GM18526 (cell line): ENCODE results near the gene CLIC1.

Source experiments
- POLR2A ChIP-seq: IDR thresholded peaks from 3 replicates; pipeline ENCODE4 v1.6.1; 2011; ENCODE audit not compliant: insufficient read length; ENCODE audit errors: extremely low read depth

CLIC1 gene

DNA sequence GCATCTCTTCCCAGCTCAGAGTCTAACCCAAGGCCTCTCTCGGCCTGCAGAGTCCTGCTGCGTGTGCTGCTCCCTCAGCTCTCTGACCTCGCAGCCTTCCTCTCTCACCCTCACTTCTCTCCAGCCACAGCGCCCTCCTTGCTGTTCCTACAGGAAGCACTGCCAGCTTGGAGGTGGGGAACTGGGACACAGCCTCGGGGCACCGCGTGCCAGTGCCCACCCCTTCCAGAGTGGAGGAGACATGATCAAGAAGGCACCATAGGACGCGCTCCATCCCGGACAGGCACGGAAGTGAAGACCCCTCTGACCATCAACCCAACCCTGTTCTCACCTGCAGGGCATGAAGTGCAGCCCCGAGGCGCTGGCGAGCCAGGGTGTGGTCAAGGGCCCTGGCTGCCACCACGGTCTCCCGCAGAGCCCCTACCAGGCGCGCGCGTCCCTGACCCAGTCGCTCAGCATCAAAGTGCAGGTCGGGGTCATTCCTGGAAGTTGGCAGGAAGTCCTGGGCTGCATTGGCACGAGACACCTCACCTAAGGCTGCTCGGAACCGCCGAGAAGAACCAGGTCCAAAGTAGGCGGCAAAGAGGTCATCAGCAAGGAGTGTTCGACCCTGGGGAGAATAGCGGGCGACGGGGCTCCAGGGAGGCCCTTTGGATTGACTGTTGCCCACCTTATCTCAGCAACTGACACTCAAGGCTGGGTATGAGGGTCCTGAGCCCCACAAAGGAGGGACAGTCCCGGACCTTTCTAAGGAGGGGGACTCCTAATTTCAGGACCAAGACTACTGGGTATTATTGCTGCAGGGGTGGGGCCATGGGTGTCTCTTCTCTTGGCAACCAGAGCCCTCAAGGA is 39.5 kb upstream of the CLIC1 start:
- no peak for TF ChIP-seq POLR2A

DNA sequence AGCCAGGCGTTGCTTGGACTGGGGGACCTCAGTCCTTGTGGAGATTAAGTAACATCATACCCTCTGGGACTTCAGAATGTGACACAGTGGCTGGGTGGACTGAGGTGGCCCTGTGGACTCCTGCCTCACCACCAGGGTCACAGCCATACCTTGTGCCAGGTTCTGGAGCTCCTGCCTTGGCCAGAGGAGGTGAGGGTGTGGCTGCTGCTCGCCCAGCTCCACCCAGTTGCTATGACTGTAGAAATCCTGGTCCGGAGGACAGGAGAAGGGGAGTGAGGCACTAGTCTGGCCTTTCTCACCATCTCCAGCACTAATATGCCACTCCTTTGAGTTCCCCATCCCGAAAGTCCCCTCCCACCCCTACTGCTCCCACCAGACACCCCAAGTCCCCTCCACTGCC is 38.9 kb upstream of the CLIC1 start:
- TF ChIP-seq POLR2A: no peak

DNA sequence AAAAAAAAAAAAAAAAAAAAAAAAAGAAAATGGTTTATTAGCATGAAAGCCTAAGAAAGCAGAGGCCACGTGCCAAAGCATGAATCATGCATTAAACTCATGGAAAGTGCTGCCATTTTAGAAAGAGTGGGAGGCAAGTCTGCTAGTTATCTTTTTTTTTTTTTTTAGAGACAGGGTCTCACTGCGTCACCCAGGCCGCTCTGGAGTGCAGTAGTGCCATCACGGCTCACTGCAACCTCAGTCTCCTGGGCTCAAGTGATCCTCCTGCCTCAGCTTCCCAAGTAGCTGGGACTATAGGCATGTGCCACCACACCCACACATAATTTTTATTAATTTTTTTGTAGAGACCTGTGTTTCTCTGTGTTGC is 35.6 kb upstream of the CLIC1 start:
- no peak for TF ChIP-seq POLR2A

DNA sequence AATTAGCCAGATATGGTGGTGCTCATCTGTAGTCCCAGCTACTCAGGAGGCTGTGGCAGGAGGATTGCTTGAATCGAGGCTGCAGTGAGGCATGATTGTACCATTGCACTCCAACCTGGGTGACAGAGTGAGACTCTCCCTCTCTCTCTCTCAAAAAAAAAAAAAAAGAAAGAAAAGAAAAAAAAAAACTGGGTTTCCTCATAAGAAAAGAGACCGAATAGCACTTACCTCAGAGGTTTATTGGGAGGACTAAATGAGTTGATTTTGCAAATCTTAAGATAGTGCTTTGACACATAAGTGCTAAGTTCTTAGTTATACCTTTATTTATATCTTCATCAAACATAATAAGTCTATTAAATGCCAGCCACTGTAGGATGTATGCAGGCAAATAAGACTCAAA is 34.5 kb upstream of the CLIC1 start:
- no peak for TF ChIP-seq POLR2A

DNA sequence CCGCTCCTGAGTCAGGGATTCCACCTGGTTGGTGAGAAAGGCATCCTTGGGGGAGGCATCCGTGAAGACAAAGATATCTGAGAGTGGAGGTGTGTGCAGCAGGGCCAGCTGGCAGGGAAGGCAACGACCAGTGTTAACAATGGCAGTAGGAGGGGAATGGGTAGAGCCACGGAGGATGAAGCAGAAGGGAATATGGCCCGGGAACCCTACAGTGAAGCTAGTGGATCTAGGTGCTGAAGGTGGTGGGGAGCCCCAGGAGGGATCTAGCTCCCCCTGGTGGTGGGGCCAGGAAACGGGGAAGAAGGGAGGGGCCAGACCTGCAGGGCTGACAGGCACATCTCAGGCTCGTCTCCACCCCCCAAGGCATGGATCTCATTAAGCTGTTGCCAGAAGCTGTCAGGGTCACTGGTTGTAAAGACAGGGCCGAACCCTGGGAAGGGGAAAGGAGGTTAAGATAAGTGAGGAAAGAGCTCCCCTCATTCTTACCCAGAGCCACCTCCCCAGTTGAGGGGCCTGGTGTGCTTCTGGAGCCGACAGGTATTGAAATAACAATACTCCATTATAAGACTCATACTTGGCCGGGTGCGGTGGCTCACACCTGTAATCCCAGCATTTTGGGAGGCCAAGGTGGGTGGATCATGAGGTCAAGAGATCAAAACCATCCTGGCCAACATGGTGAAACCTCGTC is 33.5 kb upstream of the CLIC1 start:
- no peak for TF ChIP-seq POLR2A

DNA sequence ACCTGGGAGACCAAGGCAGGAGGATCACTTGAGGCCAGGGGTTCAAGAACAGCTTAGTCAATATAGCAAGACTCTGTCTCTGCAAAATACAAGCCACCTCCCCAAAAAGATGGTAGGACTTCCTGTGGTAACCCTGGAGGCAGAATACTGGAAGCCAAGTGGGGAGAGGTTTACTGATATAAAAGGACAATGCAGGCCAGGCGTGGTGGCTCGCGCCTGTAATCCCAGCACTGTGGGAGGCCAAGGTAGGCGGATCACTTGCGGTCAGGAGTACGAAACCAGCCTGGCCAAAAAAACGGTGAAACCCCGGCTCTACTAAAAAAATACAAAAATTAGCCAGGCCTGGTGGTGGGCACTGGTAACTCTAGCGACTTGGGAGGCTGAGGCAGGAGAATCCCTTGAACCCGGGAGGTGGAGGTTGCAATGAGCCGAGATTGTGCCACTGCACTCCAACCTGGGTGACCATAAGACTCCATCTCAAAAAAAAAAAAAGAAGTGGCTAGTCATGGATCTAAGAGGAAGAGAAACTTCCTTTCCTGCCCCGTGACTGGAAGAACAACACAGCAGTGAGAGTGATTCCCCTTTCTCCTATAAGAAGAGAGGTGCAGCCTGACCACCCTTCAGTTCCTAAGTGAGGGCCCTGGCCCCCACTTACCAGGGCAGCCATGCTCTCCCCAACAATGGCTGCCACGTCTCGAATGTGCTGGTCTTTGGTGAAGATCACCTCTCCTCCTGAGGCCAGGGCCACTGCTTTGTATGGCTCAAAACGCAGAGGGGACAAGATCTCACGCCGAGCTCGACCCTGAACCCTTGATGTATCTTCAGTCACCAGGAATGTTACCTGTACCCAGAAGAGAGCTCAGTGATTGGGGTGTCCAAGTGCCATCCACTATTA is 32.3 kb upstream of the CLIC1 start:
- TF ChIP-seq POLR2A: no peak

DNA sequence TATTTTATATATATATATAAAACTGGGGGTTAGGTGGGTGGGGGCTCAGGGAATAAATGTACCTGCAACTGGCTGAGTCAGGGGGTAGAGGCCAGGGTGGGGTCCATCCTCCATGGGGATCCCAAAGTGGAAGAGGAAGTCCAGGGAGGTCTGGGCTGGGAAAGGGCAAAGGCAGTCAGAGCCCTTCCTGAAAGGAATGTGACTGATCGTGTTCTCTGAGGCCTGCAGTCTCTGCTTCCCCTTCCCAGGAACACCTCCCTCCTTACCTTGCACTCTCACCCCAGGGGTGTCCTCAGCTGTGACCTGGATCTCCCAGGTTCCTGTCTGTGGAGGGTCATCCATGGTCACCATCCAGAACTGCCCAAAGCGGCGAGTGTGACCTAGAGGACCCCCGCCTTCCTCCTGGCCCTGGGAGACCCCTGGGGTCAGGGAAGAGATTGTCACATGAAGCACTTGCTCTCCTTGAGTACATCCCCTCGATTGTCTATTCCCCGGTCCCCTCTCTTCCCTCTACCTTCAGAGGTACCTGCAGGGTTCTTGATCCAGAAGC is 30.8 kb upstream of the CLIC1 start:
- no peak for TF ChIP-seq POLR2A

DNA sequence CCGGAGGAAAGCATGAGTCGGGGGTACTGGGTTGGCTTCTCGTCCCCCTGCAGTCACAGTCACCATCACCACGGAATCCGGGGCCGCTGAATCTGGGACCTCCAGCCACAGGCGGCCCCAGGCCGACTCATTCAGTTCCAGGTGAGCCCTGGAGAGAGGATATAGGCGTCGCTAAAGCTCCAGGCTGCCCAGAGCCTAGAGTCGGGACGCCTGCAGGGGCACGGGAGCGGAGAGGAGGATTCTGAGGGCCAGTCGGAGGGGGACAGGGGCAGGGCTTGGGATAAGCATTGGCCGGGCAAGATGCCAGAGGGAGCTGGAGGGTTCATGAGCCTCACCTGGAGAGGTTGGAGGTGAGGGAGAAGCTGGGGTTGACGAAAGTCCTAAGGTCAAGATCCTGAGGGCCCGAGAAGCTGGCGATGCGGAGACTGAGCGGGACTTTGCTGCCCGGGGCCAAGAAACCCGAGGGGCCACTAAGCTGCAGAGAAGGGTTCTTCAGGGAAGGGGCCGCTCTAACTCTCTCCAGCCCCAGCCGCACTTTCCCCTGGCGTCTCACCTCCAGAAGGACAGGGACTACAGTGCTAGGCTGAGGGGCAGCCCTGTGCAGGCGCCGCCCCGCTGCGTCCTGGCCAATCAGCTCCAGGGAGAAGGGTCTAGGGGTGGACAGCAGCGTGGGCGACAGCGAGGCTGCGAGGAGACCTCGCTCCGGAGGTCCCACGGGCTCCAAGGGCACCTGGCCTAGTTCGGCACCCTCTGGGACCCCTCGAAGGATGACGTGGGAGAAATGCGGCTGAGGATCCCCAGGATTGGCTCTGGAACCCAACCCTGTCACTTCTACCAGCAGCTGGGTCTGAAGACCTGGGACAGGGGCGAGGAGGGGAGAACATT is 29.8 kb upstream of the CLIC1 start:
- no peak for TF ChIP-seq POLR2A

DNA sequence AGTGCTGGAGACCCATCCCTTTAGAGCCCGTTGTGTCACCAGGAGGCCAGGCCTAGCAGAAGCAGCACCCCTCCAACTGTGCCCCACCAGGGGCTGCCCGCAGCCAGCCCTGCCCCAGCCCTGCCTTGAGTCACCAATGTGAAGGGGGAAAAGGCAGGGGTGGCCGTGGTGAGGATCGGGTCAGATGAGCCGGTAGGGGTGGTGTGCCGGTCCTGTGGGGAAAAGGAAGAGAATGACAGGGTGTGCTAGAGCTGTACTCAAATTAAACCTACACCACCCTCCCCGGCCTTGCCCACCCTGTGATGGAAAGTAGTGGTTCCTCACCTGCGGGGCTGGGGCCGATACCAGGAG is 29.2 kb upstream of the CLIC1 start:
- no peak for TF ChIP-seq POLR2A

DNA sequence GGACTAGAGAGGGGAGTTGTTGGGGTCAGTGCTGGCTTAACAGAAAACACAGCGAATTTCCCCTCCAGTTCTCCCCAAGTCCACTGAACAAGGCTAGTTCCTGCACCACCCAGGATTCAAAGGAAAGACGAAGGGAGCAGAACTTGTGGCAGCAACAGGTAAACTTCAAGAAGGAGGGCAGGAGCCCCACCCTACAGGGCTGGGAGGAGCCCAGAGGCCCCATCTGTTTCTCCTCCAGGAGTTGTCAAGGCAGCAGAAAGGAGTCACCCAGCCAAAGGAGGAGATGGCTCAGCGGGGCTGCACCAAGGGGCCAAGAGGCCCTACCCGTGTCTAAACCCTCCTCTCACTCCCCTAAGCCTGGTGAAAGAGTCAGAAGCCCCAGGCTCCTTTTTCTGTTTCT is 27.9 kb upstream of the CLIC1 start:
- no peak for TF ChIP-seq POLR2A

DNA sequence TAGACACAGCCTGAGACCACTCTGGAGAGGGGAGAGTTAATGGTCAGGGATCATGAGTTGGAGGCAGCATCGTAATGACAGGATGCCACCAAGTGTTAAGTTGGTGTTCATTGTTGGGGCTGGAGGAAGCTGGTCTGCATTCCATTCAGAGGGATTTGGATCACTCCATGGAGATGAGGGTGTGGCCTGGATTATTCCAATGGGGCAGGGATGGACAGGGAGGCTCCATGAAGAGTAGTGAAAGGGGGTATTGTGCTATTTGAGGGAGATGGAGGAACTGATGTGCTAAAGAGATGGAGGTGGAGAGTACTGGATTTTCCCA is 27.2 kb upstream of the CLIC1 start:
- no peak for TF ChIP-seq POLR2A

DNA sequence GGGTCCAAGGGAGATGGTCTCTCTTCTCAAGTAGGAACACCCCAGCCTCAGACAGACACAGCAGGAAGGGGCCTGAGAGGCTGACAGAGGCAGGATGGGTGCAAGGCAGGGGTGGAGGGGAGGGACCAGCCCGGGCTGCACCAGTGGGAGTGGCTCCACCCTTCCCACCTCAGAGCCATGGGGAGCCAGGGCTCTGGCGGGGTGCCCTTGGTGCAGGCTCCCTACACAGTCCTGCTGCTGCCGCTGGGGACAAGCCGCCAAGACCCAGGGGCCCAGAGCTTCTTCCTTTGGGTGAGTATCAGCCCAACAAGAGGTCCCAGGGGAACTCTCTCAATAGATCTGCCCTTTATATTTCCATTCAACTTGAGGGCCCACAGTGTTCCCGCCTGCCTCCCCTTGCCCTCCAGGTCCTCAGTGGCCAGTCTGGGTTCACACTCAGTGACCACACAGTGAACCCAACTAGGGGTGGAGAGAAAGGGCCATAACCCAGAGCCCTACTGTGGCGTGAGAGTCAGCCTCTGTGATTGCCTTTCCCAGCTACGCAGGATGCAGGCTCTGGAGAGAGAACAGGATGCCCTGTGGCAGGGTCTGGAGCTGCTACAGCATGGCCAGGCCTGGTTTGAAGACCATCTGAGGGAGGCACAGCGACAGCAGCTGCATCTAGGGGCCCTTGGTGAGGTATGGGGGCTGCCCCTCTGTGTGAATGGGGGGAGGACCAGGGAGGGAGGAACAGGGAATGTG is 26.7 kb upstream of the CLIC1 start:
- TF ChIP-seq POLR2A: no peak

DNA sequence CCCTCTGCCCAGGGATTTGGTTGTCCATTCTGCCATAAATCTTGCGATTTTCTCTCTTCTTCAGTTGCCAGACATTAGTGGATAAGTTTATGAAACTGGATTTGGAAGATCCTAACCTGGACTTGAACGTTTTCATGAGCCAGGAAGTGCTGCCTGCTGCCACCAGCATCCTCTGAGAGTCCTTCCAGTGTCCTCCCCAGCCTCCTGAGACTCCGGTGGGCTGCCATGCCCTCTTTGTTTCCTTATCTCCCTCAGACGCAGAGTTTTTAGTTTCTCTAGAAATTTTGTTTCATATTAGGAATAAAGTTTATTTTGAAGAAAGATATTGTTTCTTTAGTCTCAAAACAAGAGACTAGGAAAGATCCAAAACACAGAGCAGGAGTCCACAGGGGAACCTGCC is 26.0 kb upstream of the CLIC1 start, which contains the start of gene SAPCD1:
Gene SAPCD1 (plus strand): TSS at position 301 of the 400 bp plus-strand sequence. CDS start 399 bp downstream, outside the sequence.
- no peak for TF ChIP-seq POLR2A

DNA sequence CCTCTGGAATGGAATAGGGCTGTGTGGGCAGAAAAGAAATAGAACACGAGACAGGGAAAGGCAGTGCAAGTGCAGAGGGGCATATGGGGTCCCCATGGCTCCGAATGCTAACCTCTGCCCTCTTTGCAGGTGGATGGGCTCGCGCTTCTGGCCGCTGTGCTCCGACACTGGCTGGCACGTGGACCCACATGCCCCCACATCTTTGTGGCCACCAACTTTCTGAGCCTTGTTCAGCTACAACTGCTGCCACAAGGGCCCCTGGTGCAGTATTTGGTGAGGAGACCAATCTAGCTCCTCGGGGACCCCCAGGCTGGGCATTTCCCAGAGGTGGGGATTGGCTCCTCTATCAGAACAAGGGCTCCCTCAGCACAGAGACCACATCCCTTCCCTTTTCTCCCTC is 25.0 kb upstream of the CLIC1 start:
- TF ChIP-seq POLR2A: no peak
